Ovary (tissue), 3 donors: ENCODE data around the gene THTPA.
"Not testable (repeated sequence)": the region's sequence is repeated elsewhere in the genome, so short reads cannot be mapped to it uniquely, and the experiment has no call there.

Experiments used
- POLR2A ChIP-seq: fragments of 450-650 bp; IDR thresholded peaks from one replicate; pipeline ENCODE4 v1.6.1; 2017; ENCODE audit warnings: antibody characterized with exemption, mild to moderate bottlenecking, moderate library complexity
- TF ChIP-seq, protein P1 (sequence below), 3 donors: fragments of 450-650 bp in 2 of 3; fragments of 200-600 bp in 1 of 3; IDR thresholded peaks; one replicate each; pipeline versions ENCODE4 v1.5.1 to v1.8.0; 2016 to 2022; ENCODE audit warnings: antibody characterized with exemption in 3 of 3, mild to moderate bottlenecking in 1 of 3
- donor health status: DM: no; HTN: no; CAD: no.

DNA sequence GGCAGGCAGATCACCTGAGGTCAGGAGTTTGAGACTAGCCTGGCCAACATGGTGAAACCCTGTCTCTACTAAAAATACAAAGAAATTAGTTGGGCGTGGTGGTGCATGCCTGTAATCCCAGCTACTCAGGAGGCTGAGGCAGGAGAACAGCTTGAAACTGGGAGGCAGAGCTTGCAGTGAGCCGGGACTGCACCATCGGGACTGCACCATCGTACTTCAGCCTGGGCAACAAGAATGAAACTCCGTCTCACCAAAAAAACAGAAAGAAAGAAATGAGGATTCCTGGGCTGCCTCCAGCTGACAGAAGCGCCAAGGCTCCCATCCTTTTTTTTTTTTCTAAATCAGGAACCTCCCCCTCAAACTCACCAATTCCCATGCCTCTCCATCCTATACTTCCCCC, 19.2 kb upstream of the THTPA start:
- TF ChIP-seq, protein P1, sequence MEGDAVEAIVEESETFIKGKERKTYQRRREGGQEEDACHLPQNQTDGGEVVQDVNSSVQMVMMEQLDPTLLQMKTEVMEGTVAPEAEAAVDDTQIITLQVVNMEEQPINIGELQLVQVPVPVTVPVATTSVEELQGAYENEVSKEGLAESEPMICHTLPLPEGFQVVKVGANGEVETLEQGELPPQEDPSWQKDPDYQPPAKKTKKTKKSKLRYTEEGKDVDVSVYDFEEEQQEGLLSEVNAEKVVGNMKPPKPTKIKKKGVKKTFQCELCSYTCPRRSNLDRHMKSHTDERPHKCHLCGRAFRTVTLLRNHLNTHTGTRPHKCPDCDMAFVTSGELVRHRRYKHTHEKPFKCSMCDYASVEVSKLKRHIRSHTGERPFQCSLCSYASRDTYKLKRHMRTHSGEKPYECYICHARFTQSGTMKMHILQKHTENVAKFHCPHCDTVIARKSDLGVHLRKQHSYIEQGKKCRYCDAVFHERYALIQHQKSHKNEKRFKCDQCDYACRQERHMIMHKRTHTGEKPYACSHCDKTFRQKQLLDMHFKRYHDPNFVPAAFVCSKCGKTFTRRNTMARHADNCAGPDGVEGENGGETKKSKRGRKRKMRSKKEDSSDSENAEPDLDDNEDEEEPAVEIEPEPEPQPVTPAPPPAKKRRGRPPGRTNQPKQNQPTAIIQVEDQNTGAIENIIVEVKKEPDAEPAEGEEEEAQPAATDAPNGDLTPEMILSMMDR (IDR thresholded peaks at IDR 0.05): not testable (repeated sequence)
- TF ChIP-seq POLR2A: not testable (repeated sequence)
